ENCODE measurements around the gene MARCHF2.
A peak's percentile ranks its signal among the peaks of the same experiment; 100 is the strongest.
"Not testable (repeated sequence)": the region's sequence is repeated elsewhere in the genome, so short reads cannot be mapped to it uniquely, and the experiment has no call there.

Gene MARCHF2

GRCh38 chr19:8412783-8413628 lies at the start of gene MARCHF2:
Gene MARCHF2 (plus strand): TSS chr19:8413305. CDS start chr19:8421841, 8,536 bp downstream.
- DNase-seq, result peak; percentile 98

GRCh38 chr19:8363803-8364771 lies 49.0 kb upstream of the MARCHF2 start, which contains the start of gene ANGPTL4:
Gene ANGPTL4 (plus strand): TSS chr19:8364155. CDS start chr19:8364322, 167 bp downstream.
- peak; percentile 53 for DNase-seq

GRCh38 chr19:8366121-8366581 lies 47.0 kb upstream of the MARCHF2 start:
- DNase-seq, result no peak

- no peak for DNase-seq
These were observed 46.2 kb upstream of the MARCHF2 start for GRCh38 chr19:8366961-8367326.

- DNase-seq, result no peak
These were observed 45.6 kb upstream of the MARCHF2 start for GRCh38 chr19:8367327-8368001.

GRCh38 chr19:8370176-8371010 lies 42.7 kb upstream of the MARCHF2 start:
- DNase-seq, result no peak

GRCh38 chr19:8371011-8371804 lies 41.9 kb upstream of the MARCHF2 start:
- DNase-seq, result no peak

- DNase-seq, result no peak
These were observed 39.0 kb upstream of the MARCHF2 start for GRCh38 chr19:8373867-8374813.

GRCh38 chr19:8375766-8376165 lies 37.3 kb upstream of the MARCHF2 start:
- DNase-seq, result not testable (repeated sequence)

GRCh38 chr19:8376373-8376974 lies 36.6 kb upstream of the MARCHF2 start:
- DNase-seq, result not testable (repeated sequence)

- DNase-seq, result no peak
These were observed 35.5 kb upstream of the MARCHF2 start for GRCh38 chr19:8377598-8377997.

- not testable (repeated sequence) for DNase-seq
These were observed 33.8 kb upstream of the MARCHF2 start for GRCh38 chr19:8379156-8379891.

- DNase-seq, result not testable (repeated sequence)
These were observed 28.5 kb upstream of the MARCHF2 start for GRCh38 chr19:8384569-8384968.

- not testable (repeated sequence) for DNase-seq
These were observed 28.0 kb upstream of the MARCHF2 start for GRCh38 chr19:8385103-8385502.

- DNase-seq, result not testable (repeated sequence)
These were observed 27.5 kb upstream of the MARCHF2 start for GRCh38 chr19:8385566-8385965.

GRCh38 chr19:8386419-8386818 lies 26.7 kb upstream of the MARCHF2 start:
- not testable (repeated sequence) for DNase-seq

GRCh38 chr19:8386990-8387389 lies 26.1 kb upstream of the MARCHF2 start:
- no peak for DNase-seq

Measured in activated CD4-positive, alpha-beta T cell treated with anti-CD3 and anti-CD28 coated beads, Interleukin-2, amount 50 U/mL, for 16 hours (primary cell).